Activated naive CD4-positive, alpha-beta T cell treated with anti-CD3 and anti-CD28 coated beads, Interleukin-2, amount 50 U/mL, for 16 hours (primary cell): ENCODE results near the gene GPATCH2.

Experiments used
- DNase-seq: peaks from one replicate; pipeline ENCODE4 v3.0.0-alpha.2; 2020

The GPATCH2 gene

GRCh38 chr1:217574265-217574949 is 56.5 kb downstream of the GPATCH2 start:
- no peak for DNase-seq

GRCh38 chr1:217569021-217569420 is 61.9 kb downstream of the GPATCH2 start:
- no peak for DNase-seq

- no peak for DNase-seq
Observed at GRCh38 chr1:217568200-217568599, 62.7 kb downstream of the GPATCH2 start.

GRCh38 chr1:217564833-217565232 is 66.1 kb downstream of the GPATCH2 start:
- DNase-seq, result no peak

GRCh38 chr1:217564207-217564606 is 66.7 kb downstream of the GPATCH2 start:
- DNase-seq, result no peak

GRCh38 chr1:217563179-217563578 is 67.7 kb downstream of the GPATCH2 start:
- no peak for DNase-seq

- no peak for DNase-seq
Observed at GRCh38 chr1:217562229-217562878, 68.5 kb downstream of the GPATCH2 start.

- no peak for DNase-seq
Observed at GRCh38 chr1:217561446-217561845, 69.4 kb downstream of the GPATCH2 start.

GRCh38 chr1:217554849-217555248 is 76.0 kb downstream of the GPATCH2 start:
- no peak for DNase-seq

GRCh38 chr1:217553949-217554509 is 76.9 kb downstream of the GPATCH2 start:
- no peak for DNase-seq

- no peak for DNase-seq
Observed at GRCh38 chr1:217552339-217552951, 78.4 kb downstream of the GPATCH2 start.

GRCh38 chr1:217542837-217543236 is 88.1 kb downstream of the GPATCH2 start:
- DNase-seq, result no peak

- no peak for DNase-seq
Observed at GRCh38 chr1:217542136-217542777, 88.6 kb downstream of the GPATCH2 start.

- no peak for DNase-seq
Observed at GRCh38 chr1:217540321-217540720, 90.6 kb downstream of the GPATCH2 start.

GRCh38 chr1:217539510-217539909 is 91.4 kb downstream of the GPATCH2 start:
- no peak for DNase-seq

GRCh38 chr1:217535601-217536377 is 95.1 kb downstream of the GPATCH2 start:
- DNase-seq, result no peak

GRCh38 chr1:217534566-217534965 is 96.3 kb downstream of the GPATCH2 start:
- no peak for DNase-seq

- DNase-seq, result no peak
Observed at GRCh38 chr1:217528271-217528670, 102.6 kb downstream of the GPATCH2 start.

GRCh38 chr1:217527151-217527550 is 103.7 kb downstream of the GPATCH2 start:
- no peak for DNase-seq

GRCh38 chr1:217526636-217527035 is 104.3 kb downstream of the GPATCH2 start:
- no peak for DNase-seq

- no peak for DNase-seq
Observed at GRCh38 chr1:217525773-217526490, 105.0 kb downstream of the GPATCH2 start.
